UCSD-AML1 (cell line): ENCODE results near the gene NDUFS6.
"Not testable (repeated sequence)": the region's sequence is repeated elsewhere in the genome, so short reads cannot be mapped to it uniquely, and the experiment has no call there.

Source experiments
- DNase-seq: peaks from one replicate; lab custom pipeline; 2025; ENCODE audit not compliant: unreplicated experiment; lab: John Stamatoyannopoulos, UW

NDUFS6 gene

DNA sequence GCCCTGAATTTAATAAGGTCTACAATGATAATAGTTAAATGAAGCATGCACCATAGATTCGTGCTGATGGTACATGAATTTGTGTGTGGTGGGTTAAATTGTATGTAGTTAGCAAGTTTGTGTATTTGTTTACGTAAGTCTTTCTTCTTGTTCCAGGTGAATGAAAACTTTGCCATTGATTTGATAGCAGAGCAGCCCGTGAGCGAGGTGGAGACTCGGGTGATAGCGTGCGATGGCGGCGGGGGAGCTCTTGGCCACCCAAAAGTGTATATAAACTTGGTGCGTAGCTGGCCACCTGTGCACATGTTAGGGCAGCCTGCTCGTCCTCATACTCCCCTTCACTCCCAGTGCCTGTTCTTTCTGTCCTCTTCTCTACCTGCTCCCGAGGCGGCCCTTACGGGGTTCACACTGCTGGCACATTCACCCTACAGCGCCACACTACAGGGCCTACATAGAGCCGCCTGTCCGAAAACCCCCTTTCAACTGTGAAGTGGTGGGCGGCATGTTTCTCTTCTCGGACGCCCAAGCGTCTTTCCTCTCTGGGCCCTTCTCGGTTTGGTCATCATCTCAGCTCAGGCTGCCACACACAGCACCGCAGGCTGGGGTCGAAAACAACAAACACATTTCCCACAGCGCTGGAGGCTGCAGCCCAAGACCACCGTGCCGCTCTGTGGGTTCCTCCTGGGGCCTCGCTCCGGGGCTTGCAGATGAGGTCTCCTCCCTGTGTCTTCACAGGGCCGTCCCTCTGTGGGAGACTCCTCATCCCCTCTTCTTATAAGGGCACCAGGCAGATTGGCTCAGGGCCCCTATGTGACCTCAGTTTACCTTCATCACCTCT, 13.2 kb downstream of the NDUFS6 start:
- DNase-seq, result no peak

DNA sequence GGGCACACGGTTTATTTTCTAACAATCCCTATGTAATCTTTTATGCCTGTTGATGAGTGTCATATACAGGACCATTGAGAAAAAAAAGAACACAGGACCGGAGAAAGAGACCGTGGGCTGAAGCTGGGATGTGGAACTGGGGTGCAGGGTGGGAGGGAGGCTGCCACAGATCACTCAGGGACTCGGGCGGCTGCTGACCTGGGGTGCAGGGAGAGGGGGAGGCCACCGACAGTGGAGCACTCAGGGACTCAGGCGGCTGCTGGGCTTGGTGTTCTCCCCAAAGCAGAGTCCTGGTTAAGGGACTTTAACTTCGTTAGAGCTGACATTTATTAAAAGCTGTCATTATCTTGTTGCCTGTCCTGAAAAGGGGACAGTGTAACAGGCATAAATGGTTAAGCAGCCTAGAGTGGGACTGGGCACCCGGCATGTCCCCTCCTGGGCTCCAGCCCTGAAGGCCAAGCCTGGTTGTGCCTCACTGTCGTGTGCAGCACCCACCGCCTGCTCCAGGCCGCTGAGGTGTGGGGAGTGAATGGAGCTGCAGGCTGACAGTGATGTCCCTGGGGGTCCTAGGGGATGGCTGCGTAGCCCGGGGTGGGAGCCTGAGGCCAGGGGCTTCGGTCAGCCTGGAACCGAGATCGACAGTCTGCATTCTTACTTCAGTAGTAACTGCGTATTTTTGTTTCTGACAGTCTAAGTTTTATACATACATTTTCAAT, 14.0 kb downstream of the NDUFS6 start:
- DNase-seq, result no peak

DNA sequence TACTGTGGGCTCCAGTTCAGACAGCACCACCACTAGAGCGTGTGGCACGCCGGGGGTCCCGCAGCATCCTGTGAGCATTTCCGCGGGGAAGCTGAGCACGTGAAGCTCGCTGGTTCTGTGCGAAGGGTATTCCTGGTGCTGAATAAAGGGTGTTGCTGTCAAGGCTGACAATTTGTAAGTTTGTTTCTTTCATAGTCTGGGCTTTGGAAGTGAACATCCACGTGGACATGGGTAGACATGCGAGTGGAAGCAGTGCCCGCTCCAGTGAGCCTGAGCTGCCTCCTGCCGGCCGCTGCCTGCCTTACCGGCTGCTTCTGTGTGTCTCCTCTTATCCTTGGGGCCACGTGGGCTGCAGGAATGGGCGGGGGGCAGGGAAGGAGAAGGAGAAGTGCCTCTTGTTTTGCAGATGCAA, 14.7 kb downstream of the NDUFS6 start:
- DNase-seq, result no peak

DNA sequence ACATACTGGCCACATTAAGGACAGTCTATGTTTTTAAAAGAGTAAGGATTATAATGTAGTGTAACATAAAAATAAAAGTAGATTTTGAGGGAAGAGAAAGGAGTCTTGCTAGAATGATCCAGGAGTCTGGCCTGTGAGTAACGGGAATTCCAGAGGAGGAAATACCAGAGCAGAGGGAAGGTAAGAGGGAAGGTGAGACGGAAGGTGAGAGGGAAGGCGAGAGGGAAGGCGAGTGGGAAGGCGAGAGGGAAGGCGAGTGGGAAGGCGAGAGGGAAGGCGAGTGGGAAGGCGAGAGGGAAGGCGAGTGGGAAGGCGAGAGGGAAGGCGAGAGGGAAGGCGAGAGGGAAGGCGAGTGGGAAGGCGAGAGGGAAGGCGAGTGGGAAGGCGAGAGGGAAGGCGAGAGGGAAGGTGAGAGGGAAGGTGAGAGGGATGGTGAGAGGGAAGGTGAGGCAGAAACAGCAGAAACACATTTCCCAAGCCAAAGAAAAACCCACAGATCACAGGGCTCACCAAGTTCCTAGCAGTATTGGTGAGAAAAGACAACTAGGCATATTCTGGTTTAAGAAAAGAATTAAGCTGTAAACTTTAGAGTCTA, 15.4 kb downstream of the NDUFS6 start:
- DNase-seq, result not testable (repeated sequence)

DNA sequence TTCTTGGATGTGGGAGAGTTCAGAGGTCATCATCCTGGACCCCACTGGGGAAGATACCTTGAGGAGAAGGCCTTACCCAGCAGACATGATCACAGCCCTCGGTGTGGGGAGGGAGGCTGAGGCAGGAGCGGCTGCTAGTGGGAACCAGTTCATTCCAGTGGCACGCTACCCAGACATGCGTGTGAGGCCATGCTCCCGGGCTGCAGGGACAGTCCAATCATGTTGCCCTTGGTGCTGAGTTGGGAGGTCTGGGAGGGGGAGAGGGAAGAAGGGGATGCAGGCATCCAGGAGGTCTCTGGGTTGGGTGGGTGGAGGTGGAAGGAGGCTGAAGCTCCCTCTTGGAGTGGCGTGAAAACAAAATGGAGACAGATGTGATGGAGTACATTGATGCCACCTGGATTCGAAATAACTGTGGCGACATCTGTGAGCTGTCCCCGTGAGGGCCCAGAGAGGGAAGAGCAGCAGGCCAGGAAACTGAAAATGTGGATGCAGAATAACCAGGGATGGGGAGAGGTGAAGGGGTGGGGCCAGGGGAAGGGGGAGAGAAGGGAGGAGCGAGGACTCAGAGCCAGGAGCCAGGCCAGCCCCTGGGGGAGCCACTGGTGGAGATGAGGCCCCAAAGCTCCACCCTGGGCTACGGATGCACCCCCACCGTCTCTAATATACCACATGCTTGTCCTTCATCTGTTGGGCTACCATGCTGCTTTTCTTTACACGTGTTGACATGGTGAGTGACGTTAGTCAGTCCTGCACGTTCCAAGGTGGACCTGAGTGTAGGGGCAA, 16.2 kb downstream of the NDUFS6 start:
- no peak for DNase-seq

DNA sequence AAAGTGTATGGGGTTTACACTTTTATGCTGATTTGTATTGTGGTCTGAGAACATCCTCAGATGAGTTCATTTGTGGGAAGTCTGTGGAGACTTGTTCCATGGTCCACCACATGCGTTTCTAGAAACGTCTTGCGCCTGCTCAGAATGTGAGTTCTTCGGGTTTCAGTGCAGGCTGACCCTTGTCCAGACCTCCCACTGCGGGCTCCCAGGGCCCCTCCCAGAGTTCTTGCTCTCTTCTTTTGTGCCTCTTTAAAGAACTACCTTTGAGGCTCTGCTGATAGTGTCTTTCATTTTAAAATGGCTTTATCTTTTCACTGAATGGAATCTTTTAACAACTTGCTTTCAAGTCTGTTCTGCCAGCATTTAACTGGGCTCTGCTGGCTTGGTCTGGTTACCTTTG, 17.6 kb downstream of the NDUFS6 start:
- no peak for DNase-seq

DNA sequence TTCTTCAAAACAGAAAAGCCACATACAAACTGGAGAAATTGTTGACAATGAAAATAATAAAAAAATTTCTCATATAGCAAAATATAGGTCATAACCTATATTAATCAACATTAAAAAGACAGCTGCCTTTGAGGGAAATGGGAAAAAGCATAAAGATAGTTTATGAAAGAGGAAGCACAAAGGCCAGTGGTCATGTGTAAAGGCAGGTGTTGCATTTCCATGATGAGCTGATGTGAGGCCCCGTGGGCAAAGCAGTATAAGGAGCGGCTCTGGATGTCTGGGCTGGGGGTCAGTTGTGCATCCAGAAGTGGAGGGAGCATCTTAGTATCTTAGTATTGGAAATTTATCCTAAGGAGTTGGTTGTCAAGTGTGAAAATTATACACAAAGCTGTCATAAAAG, 18.3 kb downstream of the NDUFS6 start:
- no peak for DNase-seq

DNA sequence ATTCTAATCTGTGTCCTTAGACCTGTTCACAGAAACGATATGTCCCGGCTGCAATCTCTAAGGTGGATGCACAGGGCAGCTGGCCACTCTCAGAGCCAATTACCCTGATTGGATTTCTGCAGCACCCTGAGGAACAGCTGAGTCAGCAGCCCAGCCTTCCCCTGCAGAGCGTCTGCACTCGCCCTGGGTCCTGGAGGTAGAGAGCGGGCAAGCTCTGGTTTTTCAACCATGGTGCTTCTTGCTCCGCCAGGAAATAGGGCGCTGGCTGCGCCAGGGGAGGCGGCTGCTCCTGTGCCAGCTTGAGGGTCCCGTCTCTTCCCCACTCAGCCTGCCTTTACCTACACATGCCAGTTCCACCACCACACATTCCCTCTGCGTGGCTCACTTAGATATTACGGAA, 19.2 kb downstream of the NDUFS6 start:
- DNase-seq, result no peak

DNA sequence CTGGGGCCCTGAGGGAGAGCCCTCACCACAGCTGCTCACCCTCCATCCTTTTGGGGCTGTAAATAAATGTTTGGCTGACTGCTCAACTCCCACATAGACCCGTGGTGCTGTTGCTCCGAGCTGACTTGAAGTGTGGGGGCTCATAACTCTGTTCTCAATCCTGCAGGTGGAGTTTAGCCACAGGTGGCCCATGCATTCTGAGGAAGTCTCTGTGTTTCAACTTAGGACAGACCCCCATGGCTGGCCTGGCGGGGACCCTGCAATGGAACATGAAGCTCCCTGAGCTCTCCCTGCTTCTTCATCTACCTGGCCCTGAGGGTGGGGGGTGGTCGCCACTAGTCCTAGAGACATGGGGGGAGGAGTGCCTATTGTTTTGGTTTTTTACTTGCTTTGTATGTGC, 19.7 kb downstream of the NDUFS6 start:
- no peak for DNase-seq

DNA sequence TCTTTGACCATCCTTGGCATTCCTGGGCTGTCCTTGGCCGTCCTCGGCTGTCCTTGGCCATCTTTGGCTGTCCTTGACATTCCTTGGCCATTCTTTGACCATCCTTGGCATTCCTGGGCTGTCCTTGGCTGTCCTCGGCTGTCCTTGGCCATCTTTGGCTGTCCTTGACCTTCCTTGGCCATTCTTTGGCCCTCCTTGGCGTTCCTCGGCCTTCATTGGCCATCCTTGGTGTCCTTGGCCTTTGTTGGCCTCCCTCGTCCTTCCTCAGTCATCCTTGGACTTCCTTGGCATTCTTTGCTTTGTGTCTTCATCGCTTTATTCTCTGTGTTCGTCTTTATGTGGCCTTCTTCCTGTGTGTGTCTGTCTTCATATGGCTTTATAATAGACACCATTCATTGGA, 20.7 kb downstream of the NDUFS6 start:
- no peak for DNase-seq

DNA sequence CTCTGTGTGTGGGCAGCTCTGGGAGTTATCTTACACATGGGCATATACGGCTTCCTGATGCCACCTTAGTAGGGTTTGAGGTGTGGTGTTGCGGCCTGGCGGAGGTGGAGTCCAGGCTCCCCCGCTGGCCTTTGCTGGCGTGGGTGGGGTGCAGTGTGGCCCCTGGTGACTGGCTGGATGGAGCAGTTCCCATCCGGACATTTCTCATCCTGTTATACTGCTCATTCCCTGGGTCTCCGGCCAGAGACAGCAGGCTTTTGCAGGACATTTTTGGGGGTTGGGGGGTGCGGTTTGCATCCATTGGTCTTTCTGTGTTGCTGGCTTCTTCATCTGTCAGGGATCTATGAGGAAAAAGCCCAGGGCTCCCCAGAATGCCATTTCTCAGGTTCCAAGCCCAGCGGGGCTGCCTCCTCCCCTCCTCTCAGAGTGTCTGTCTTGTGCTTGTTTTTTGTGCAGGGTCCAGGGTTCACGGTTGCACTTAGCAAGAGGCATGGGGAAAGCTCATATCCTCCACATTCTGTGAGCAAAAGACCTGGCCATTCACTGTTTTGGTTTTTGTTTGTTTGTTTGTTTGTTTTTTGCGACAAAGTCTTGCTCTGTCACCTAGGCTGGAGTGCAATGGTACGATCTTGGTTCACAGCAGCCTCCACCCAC, 22.3 kb downstream of the NDUFS6 start:
- no peak for DNase-seq

DNA sequence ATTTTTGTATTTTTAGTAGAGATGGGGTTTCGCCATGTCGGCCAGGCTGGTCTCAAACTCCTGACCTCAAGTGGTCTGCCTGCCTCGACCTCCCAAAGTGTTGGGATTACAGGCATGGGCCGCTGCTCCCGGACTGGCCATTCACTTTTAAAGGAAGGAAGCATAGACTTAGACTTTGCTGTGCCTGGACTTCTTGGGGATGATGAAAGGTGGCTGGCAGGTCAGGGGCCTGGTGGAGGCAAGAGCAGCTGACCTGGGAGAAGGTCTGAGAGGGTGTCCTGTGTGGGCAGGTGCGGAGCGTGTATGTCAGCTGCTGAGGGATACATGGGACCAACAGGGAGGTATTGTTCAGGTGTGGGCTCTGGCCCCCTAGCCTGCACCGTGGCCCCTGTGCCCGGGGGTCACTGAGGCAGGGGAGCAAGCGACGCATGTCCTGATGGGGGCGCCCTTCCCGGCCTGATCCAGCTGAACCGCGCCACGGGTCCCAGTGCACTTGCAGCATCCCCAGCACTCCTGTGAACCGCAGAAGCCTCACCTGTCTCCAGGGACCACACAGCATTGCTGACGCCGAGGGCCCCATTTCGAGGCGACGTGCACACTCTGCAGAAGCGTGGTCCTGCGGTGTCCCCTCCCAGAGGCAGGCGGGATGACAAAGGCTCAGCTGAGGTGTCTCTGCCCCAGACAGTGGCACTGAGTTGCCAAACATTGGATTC, 23.1 kb downstream of the NDUFS6 start:
- DNase-seq, result no peak

DNA sequence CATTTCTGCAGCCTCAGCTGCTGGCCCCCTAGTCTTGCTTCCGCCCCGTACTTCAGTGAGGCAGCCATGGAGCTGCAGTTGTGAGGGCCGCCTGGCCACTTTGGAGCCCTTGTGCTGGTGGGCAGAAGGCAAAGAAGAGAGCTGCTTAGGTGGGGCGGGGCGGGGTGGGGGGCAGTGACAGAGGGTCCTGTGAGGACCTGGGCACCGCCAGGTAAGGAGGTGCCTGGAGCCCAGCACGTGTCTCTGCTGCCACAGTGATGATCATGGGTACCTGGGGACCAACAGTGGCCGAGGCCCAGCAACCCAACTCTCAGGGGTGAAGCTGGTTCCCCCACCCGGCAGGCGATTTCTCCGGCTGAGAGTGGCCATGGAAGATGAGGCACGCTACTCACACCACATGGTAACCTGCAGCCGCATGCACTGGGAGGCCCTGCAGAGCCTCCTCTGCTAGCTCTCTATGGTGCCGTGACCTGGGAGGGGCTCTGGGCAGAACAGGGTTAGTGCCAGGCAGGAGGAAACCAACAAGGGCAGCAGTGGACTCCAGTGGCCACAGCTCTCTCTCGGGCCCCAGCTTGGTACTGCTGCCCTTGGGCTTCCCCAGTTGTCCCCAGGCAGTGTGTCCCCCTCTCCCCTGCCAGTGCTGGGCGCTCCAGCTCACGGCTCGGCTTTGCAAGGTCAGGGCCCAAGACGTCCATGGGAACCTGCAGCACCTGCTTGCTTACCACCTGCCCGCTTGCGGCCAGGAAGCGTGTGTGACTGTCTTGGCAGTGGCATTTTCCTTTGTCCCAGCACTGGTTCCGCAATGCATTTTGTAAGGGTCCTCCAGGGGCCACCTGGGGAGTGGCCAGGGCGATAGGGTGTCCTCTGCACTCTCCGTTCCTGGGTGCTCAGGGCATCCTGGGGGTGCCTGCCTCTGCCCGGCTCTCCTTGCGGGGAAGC, 24.0 kb downstream of the NDUFS6 start:
- DNase-seq, result no peak

DNA sequence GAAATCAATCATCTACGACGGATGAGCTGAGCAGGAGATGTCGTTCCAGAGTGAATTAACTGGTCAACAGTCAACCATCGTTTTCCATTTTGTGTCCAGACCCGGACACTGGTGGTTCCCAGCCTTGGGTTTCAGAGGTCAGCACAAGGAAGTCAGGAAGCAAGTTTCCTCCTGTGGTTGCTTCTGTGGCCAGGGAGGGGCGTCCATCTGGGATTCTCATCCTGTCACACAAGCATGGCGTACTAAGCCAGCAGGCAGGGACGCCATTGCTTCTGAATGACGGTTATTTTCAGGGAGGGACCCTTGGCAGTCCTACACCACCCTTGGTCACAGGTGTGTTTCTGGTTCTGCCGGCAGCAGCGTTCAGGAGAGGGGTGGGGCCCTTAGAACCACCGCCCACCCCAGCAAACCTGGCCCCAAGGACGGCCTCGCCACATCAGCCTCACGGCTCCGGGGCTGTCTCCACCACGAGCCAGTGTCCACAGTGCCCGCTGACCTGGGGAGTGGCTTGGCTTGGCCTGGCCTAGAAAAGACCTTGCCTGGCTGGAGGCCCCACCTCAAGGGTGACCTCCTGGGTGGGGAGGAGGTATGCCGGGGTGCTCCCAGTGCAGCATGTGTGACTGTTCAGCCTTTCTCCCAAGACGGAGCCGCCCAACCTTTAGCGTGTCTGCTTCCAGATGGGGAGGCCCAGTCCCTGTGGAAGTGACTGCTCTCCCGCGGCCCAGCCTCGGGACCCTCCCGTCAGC, 25.2 kb downstream of the NDUFS6 start:
- DNase-seq, result no peak

DNA sequence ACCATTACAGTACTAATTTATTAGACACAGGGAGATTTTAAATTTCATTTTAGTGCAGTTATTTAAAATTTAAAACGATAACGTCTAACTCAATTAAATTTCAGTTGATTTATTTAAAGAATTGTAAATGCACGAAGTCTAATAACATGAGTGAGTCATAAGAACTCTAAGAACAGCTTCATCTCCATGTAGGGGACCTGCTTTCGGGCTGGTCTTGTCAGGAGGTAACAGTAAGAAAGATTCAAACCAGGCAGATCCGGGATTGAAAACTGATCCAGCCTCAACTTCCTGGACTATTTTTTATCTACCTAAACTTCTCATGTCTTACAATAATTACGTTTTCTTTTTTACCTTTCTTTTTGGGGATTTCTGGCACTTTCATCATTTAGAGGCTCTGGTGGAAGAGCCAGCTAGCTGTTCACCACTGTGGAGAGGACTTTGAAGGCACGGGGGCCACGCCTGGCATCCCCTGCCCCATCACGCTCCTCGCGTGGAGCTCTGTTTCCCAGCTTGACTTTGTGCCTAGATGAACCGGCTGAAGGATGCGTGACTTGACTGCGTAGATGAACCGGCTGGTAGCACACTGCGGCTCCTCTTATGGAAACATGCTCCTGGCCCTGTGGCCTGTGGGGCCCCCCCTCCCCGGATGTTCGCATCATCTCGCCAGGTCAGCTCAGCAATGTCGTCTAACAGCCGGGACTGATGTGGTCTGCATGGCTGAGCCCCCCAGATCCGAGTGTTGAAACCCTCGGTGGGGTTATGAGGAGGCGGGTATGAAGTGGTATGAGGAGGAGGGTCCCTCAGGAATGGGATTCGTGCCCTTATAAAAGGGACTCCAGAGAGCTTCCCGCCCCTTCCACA, 26.0 kb downstream of the NDUFS6 start:
- DNase-seq, result no peak

DNA sequence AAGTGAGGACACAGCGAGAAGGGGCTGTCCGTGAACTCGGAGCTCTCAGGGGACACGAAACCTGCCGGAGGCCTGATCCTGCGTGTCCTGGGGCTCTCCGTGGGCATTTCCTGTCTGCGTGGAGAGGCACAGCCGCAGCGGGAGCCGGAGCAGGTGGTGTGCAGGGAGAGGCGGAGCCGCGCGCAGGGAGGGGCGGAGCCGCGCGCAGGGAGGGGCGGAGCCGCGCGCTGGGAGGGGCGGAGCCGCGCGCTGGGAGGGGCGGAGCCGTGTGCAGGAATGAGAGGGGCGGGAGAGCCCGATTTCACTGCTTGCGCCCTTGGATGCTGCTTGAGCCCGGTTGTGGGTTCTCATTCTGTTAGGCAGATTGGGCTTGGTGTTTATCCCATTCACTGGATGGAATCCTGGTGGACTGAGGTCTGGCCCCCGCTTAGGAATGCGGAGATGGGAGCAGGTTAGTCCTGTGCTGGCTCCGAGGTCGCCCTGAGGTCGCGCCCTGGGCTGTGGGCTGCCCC, 26.7 kb downstream of the NDUFS6 start:
- DNase-seq, result no peak

DNA sequence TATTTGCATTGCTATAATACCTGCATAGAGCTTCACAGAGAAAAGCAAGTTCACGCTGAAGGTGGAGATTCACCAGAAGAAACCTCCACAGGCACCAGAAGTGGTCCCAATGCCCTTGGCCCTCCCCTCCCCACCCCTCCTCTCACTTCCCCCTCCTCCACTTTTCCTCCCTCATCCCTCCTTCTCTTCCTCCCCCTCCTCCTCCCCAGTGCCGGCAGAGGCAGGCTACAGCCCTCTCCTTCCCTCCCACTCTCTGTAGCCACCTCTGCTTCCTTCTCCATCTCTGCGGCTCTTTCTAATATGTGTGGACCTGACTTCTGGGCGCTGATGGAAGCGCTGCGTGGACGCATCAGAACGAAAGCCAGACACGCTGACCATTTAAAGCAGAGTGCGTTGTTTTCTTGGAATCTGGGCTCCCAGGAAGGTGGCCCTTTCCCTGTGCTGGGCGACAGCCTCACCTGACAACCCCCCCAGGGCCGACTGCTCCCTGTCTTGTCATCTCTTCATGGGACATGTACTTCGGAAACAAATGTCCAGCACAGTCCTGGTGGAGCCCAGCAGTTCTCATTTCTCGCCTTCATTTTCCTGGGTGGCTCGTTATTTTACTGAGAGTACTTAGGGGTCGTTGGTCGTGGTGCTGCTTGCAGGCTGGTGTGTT, 29.5 kb downstream of the NDUFS6 start:
- no peak for DNase-seq
